GM12878 (cell line): ENCODE measurements around the gene P2RX4.

Source experiments
- CTCF ChIP-seq, 3 experiments: IDR thresholded peaks in 2 of 3; conservative IDR thresholded peaks in 1 of 3; 2 replicates each; pipeline ENCODE4 v1.5.1; 2011; ENCODE audit warnings: low read depth in 3 of 3, low read length in 3 of 3, mild to moderate bottlenecking in 3 of 3, control low read depth in 2 of 3, moderate library complexity in 2 of 3, inconsistent platforms in 1 of 3, mixed read lengths in 1 of 3; ENCODE audit not compliant: control insufficient read depth in 2 of 3, insufficient read depth in 1 of 3; ENCODE audit errors: extremely low read depth in 1 of 3
- HCFC1 ChIP-seq: fragments of 150-350 bp; IDR thresholded peaks from 2 replicates; pipeline ENCODE4 v1.6.1; 2014; ENCODE audit warnings: low read length
- POLR2A ChIP-seq: IDR thresholded peaks from 2 replicates; pipeline ENCODE4 v1.6.1; 2011; ENCODE audit warnings: low read depth, mild to moderate bottlenecking, low read length
- RAD51 ChIP-seq: fragments of 450-650 bp; IDR thresholded peaks from 2 replicates; pipeline ENCODE4 v1.6.1; 2016; ENCODE audit warnings: moderate library complexity, mild to moderate bottlenecking, inconsistent platforms
- REST ChIP-seq: IDR thresholded peaks from 2 replicates; pipeline ENCODE4 v1.6.1; 2012; ENCODE audit warnings: mild to moderate bottlenecking, low read depth, low read length
- SIN3A ChIP-seq: IDR thresholded peaks from 2 replicates; pipeline ENCODE4 v1.6.1; 2012; ENCODE audit warnings: low read depth, low read length, improper control_type of control experiment
- SREBF2 ChIP-seq: IDR thresholded peaks from 2 replicates; pipeline ENCODE4 v1.6.1; 2012; ENCODE audit warnings: mild to moderate bottlenecking, low read length
- TCF7 ChIP-seq: IDR thresholded peaks from 2 replicates; pipeline ENCODE4 v1.6.1; 2014; ENCODE audit warnings: antibody characterized with exemption, borderline replicate concordance

GRCh38 chr12:121165316-121165715 is 44.6 kb upstream of the P2RX4 start:
- TF ChIP-seq RAD51 (no peak), SIN3A (no peak), TCF7 (no peak), CTCF (IDR thresholded peaks at IDR 0.05 in 2 of 3, conservative IDR thresholded peaks at IDR 0.05 in 1 of 3; ENCODE audit: control insufficient read depth in 2 of 3, extremely low read depth in 1 of 3, insufficient read depth in 1 of 3, low read depth in 3 of 3, low read length in 3 of 3) (no peak), POLR2A (no peak), HCFC1 (no peak), REST (no peak), SREBF2 (no peak)
